Activated gamma-delta T cell (primary cell): ENCODE results near the gene HLA-A.
"Not testable (repeated sequence)": the region's sequence is repeated elsewhere in the genome, so short reads cannot be mapped to it uniquely, and the experiment has no call there.

Experiments
- DNase-seq: peaks from one replicate; lab custom pipeline; 2025; lab: John Stamatoyannopoulos, UW
- total RNA-seq, 2 donors: gene quantifications; one replicate each; lab custom pipeline; 2026; lab: John Stamatoyannopoulos, UW

Gene HLA-A
- total RNA-seq: 3,074 to 3,447 reads per million in 2 donors

DNA sequence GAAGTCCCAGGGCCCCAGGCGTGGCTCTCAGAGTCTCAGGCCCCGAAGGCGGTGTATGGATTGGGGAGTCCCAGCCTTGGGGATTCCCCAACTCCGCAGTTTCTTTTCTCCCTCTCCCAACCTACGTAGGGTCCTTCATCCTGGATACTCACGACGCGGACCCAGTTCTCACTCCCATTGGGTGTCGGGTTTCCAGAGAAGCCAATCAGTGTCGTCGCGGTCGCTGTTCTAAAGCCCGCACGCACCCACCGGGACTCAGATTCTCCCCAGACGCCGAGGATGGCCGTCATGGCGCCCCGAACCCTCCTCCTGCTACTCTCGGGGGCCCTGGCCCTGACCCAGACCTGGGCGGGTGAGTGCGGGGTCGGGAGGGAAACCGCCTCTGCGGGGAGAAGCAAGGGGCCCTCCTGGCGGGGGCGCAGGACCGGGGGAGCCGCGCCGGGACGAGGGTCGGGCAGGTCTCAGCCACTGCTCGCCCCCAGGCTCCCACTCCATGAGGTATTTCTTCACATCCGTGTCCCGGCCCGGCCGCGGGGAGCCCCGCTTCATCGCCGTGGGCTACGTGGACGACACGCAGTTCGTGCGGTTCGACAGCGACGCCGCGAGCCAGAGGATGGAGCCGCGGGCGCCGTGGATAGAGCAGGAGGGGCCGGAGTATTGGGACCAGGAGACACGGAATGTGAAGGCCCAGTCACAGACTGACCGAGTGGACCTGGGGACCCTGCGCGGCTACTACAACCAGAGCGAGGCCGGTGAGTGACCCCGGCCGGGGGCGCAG lies at the start of gene HLA-A:
Gene HLA-A, plus strand, starts transcription at position 258 of the 778 bp plus-strand sequence. Its CDS starts 22 bp downstream, at position 280.
- DNase-seq: peak; percentile 71

DNA sequence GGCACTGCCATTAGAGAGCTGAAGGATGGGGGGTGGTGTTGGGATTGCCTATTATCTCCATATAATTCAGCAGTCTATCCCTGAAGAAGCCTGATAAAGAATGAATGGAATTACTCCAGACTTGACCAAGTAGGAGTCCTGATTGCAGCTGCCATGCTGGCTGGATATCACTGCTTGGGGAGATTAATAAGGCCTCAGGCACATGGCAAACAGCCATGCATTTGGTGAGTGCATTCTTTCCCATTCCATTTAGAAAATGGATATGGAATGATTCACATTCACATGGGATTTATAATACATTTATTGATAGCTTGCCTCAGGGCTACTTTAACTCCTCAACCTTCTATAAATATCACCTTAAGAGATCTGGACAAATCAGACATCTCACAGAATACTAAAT lies 49.6 kb upstream of the HLA-A start:
- no peak for DNase-seq

GRCh38 chr6:29899281-29899680 lies 43.1 kb upstream of the HLA-A start:
- no peak for DNase-seq

DNA sequence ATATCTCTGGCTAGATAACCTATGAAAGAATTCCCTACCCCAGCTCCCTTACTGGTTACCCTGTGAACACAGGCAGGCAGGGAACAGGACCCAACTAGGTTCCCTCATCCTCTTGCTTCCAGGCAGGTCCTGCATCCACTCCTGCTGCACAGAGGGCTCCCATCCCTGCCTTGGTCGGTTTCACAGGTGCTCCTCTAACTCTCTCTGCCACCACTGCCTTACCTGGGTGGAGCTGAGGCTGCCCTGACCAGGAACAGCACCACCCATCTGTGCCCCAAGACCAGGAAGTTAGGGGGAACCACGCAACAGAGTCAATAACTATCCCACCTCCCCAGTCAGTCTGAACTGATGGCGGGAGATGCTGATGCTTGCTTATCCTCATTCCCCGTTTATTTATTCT lies 37.0 kb upstream of the HLA-A start:
- no peak for DNase-seq

DNA sequence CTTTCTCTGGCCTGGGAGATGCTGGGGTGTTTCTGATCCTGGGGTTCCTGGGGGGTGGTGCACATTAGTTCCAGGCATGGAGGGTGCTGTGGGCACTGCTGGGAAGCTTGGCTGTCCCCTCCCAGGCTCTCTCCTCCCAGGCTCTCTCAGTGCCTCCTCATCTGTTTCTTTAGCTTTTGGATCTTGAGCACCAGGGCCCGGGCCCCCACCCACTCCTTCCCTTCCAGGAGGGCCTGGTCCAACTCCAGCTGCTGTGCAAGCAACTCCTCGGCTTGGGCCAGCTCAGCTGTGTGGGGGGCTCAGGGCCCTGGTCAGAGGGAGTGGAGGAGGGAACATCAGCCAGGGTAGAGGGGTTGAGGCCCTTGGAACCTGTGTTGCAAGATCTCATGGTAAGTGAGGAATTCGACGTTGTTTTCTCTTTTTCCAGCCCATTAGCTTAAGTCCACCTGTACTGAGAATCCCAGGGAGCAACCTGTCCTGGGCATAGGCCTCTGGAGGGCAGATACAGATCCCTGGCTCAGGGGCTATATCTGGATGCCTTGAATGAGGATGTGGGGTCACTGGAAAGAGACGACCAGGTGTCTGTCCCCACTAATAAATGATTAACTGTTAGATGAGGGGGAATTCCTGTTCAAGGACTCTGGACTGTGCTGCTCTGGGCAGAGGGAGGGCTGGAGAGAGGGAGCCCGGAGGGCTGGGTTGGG lies 34.5 kb upstream of the HLA-A start:
- DNase-seq: no peak

- DNase-seq: no peak
Measured at GRCh38 chr6:29908341-29908662, 34.0 kb upstream of the HLA-A start.

- no peak for DNase-seq
Measured at GRCh38 chr6:29908710-29909109, 33.6 kb upstream of the HLA-A start.

GRCh38 chr6:29909985-29910384 lies 32.3 kb upstream of the HLA-A start:
- DNase-seq: no peak

- no peak for DNase-seq
Measured at GRCh38 chr6:29912840-29913239, 29.5 kb upstream of the HLA-A start.

DNA sequence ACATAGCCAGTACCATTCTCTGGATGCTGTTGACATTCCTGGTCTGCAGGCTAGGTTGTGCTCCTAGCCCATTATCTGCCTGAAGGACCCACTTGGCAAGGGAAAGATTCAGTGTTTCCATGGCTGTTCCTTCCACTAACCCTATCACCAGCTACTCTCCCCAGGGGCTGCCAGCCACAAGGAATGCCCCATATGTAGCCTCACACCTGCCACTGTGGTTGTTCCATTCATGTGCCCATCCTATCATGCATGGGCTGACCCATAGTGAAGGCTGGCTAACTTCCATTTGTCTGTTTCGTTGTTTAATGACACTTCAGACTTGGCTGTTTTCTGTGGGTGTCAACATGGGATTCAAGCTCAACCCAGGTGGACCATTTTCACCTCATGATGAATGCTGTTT lies 25.6 kb upstream of the HLA-A start:
- no peak for DNase-seq

- DNase-seq: no peak
Measured at GRCh38 chr6:29917857-29918256, 24.5 kb upstream of the HLA-A start.

DNA sequence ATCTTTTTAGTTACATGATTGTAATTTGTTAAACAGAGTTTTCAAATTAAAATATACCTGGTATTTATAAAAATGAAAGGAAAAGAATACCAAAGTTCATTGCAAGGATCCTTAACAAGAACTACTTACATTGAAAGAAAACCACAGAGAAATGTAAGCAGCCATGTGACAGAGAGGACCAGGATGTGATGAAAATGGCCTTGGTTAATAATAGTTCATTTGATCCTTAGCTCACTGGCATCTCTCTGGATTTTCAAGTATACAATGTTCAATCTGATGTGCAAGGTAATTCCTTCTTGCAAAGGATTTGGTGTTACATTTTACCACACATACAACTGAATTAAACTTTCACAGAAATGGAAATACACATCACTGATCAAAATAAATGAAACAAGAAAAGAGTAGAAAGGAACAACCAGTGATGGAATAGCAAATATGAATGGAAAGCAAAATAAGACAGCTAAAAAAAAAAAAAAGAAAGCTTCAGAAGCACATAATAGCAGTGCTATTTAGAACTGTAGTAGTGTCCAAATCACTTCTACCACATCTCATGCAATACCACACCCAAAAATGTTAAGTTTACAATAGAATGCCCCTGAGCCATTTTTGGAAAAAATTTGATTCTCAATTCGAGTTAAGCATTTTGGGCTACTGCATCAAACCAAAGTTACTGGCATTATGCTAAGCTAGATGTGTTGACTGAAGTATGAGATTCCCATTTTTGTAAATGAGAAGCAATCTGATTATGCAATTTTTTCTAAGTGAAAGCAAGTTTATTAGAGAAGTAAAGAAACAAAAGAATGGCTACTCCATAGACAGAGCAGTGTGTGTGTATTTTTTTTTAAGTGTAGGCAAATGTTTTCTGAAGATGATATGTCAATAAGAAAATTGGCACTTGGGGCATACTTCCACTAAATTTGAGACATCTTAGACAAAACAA lies 22.6 kb upstream of the HLA-A start:
- DNase-seq: no peak

DNA sequence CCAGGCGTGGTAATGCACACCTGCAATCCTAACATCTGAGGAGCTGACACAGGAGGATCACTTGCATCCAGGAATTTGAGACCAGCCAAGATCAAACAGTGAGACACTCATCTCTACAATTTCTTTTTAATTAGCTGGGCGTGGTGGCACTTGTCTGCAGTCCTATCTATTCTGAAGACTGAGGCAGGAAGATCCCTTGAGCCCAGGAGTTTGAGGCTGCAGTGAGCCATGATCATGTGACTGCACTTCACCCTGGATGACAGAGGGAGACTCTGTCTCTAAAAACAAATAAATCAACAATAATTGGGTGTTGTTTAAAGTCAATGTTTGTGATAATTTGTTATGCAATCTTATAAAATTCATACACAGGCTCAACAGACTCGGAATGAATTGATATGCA lies 18.0 kb upstream of the HLA-A start:
- no peak for DNase-seq

- no peak for DNase-seq
Measured at GRCh38 chr6:29924731-29925130, 17.6 kb upstream of the HLA-A start.

DNA sequence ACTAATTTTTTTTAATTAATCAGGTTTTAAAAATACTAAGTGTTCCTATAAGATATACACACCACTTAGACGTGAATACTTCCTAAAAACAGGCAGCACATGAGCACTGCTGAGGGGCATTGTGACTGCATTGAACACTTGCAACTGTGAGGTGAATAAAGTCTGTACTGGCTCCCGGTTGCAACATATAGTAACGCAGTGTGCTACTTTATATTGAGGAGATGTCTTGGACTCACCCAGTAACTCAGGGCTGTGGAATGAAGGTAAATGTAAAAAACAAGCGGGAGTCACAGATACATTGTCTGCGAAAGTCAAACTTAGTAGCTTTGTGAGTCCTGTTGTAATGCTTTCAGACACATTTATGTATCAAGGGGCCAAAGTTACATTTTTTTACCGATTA lies 17.0 kb upstream of the HLA-A start:
- DNase-seq: no peak

- no peak for DNase-seq
Measured at GRCh38 chr6:29925727-29926412, 16.5 kb upstream of the HLA-A start.

DNA sequence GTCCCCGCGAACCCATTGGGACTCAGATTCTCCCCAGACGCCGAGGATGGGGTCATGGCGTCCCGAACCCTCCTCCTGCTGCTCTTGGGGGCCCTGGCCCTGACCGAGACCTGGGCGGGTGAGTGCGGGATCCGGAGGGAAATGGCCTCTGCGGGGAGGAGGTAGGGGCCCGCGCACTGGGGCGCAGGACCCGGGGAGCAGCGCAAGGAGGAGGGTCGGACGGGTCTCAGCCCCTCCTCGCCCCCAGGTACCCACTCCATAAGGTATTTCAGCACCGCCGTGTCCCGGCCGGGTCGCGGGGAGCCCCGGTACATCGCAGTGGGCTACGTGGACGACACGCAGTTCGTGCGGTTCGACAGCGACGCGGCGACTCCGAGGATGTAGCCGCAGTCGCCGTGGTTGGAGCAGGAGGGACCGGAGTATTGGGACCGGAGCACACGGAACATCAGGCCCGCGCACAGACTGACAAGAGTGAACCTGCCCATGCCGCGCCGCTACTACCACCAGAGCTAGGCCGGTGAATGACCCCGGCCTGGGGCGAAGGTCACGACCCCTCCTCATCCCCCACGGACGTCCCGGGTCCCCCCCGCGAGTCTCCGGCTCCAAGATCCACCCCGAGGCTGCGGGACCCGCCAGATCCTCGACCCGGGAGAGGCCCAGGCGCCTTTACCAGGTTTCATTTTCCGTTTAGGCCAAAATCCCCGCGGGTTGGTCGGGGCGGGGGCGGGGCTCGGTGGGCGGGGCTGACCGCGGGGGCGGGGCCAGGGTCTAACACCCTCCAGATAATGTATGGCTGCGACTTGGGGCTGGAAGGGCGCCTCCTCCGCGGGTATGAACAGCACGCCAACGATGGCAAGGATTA lies 15.7 kb upstream of the HLA-A start:
- peak; percentile 72 for DNase-seq

- no peak for DNase-seq
Measured at GRCh38 chr6:29927275-29927569, 15.1 kb upstream of the HLA-A start.

DNA sequence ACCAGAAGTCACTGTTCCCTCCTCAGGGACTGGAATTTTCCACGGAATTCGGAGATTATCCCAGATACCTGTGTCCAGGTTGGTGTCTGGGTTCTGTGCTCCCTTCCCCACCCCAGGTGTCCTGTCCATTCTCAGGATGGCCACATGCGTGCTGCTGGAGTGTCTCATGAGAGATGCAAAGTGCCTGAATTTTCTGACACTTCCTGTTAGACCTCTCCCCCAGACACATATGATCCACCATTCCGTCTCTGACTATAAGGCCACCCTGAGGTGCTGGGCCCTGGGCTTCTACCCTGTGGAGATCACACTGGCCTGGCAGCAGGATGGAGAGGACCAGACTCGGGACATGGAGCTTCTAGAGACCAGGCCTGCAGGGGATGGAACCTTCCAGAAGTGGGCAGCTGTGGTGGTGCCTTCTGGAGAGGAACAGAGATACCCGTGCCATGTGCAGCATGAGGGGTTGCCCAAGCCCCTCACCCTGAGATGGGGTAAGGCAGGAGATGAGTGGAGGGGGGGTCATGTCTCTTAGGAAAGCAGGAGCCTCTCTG lies 14.4 kb upstream of the HLA-A start:
- DNase-seq: no peak

GRCh38 chr6:29930047-29930446 lies 12.3 kb upstream of the HLA-A start:
- not testable (repeated sequence) for DNase-seq

DNA sequence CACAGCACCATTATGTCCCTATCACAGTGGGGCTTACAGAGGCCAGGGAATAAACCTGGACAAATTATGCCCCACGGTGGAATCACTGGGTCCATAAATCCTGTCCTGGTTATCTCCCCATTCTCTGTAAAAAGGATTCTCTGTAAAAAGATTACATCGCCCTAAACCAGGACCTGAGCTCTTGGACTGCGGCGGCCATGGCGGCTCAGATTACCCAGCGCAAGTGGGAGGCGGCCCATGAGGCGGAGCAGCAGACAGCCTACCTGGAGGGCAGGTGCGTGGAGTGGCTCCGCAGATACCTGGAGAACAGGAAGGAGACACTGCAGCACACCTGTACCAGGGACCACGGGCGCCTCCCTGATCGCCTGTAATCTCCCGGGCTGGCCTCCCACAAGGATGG lies 8.4 kb upstream of the HLA-A start:
- DNase-seq: no peak
